Stimulated activated CD4-positive, alpha-beta T cell treated with anti-CD3 and anti-CD28 coated beads, TNF-alpha, amount 100 ng/mL, for 48 hours (primary cell): ENCODE results near the gene TNFSF13.

Source experiments
- DNase-seq, 3 donors: peaks; one replicate each; pipeline ENCODE4 v3.0.0-alpha.2; 2020; ENCODE audit warnings: low read depth in 3 of 3

TNFSF13 gene, protein sequence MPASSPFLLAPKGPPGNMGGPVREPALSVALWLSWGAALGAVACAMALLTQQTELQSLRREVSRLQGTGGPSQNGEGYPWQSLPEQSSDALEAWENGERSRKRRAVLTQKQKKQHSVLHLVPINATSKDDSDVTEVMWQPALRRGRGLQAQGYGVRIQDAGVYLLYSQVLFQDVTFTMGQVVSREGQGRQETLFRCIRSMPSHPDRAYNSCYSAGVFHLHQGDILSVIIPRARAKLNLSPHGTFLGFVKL

DNA sequence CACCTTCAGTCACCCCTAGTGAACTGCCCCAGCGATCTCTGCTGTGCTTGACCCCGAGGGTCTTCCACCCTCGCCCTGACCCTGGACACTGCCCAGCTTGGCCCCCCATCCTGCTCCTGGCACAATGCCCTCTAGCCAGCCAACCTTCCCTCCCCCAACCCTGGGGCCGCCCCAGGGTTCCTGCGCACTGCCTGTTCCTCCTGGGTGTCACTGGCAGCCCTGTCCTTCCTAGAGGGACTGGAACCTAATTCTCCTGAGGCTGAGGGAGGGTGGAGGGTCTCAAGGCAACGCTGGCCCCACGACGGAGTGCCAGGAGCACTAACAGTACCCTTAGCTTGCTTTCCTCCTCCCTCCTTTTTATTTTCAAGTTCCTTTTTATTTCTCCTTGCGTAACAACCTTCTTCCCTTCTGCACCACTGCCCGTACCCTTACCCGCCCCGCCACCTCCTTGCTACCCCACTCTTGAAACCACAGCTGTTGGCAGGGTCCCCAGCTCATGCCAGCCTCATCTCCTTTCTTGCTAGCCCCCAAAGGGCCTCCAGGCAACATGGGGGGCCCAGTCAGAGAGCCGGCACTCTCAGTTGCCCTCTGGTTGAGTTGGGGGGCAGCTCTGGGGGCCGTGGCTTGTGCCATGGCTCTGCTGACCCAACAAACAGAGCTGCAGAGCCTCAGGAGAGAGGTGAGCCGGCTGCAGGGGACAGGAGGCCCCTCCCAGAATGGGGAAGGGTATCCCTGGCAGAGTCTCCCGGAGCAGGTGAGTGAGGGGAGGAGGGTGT lies at the start of gene TNFSF13:
TSS of gene TNFSF13 (plus strand) at position 207 of the 776 bp plus-strand sequence. CDS start at position 497, 290 bp downstream.
- no peak for DNase-seq

DNA sequence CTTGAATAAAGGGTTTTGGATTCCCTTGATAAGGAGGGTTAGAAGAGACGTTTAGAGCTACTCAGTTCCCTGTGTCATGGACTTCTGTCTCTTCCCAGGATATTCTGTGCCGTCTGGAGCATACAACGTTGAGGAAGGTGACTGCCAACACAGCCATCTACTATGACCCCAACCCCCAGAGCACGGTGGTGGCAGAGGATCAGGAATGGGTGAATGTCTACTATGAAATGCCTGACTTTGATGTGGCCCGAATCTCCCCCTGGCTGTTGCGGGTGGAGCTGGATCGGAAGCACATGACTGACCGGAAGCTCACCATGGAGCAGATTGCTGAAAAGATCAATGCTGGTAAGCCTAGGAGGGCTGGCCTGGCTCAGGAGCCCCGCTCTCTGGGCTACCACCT lies 49.7 kb upstream of the TNFSF13 start:
- no peak for DNase-seq

DNA sequence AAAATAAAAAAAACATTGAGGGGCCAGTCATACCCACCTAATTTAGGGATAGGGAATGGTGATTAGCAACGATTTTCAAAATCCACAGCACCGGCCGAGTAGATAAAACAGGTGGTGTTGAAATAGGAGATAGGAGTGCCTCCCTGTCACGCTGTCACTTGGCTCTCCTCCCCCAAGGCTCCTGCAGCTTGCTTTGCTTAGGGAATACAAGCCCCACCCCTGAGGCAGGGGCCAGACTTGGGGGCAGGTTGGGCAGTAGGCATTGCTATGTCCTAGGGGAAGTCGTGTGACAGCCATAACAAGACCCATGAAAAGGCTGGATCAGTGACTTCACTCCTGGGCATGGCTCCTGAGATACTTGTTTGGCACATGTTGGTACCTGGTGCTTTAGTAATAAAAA lies 48.6 kb upstream of the TNFSF13 start:
- DNase-seq = no peak

DNA sequence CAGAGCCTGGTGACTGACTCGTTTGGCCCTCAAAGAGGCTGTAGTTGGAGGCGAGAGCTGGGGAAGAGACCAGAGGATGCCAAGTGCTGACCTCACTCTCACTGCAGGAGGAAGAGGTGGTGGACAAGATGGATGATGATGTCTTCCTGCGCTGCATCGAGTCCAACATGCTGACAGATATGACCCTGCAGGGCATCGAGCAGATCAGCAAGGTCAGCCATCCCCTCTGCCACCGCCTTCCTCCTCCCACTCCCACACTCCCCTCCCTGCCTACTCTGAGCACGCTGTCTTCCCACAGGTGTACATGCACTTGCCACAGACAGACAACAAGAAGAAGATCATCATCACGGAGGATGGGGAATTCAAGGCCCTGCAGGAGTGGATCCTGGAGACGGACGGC lies 47.4 kb upstream of the TNFSF13 start:
- no peak for DNase-seq

DNA sequence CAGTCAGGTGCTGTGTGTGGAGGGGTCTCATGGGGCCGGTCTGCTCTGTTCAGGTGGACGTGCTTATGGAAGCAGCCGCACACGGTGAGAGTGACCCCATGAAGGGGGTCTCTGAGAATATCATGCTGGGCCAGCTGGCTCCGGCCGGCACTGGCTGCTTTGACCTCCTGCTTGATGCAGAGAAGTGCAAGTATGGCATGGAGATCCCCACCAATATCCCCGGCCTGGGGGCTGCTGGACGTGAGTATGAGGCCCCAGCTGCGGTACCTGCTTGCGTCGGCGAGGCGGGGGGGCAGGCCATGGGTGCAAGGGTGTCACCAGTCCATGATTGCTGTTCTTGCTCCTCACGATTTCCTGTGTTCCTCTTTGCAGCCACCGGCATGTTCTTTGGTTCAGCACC lies 46.4 kb upstream of the TNFSF13 start:
- DNase-seq = no peak

DNA sequence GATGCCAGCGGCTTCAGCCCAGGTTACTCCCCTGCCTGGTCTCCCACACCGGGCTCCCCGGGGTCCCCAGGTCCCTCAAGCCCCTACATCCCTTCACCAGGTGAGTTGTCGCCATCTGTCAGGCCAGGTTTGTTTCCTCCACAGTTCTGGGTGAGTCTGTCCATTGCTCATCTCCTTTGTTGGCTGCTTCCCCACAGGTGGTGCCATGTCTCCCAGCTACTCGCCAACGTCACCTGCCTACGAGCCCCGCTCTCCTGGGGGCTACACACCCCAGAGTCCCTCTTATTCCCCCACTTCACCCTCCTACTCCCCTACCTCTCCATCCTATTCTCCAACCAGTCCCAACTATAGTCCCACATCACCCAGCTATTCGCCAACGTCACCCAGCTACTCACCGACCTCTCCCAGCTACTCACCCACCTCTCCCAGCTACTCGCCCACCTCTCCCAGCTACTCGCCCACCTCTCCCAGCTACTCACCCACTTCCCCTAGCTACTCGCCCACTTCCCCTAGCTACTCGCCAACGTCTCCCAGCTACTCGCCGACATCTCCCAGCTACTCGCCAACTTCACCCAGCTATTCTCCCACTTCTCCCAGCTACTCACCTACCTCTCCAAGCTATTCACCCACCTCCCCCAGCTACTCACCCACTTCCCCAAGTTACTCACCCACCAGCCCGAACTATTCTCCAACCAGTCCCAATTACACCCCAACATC lies 45.6 kb upstream of the TNFSF13 start:
- no peak for DNase-seq

DNA sequence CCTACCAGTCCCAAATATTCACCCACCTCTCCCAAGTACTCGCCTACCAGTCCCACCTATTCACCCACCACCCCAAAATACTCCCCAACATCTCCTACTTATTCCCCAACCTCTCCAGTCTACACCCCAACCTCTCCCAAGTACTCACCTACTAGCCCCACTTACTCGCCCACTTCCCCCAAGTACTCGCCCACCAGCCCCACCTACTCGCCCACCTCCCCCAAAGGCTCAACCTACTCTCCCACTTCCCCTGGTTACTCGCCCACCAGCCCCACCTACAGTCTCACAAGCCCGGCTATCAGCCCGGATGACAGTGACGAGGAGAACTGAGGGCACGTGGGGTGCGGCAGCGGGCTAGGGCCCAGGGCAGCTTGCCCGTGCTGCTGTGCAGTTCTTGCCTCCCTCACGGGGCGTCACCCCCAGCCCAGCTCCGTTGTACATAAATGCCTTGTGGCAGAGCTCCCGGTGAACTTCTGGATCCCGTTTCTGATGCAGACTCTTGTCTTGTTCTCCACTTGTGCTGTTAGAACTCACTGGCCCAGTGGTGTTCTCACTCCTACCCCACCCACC lies 44.6 kb upstream of the TNFSF13 start:
- no peak for DNase-seq

DNA sequence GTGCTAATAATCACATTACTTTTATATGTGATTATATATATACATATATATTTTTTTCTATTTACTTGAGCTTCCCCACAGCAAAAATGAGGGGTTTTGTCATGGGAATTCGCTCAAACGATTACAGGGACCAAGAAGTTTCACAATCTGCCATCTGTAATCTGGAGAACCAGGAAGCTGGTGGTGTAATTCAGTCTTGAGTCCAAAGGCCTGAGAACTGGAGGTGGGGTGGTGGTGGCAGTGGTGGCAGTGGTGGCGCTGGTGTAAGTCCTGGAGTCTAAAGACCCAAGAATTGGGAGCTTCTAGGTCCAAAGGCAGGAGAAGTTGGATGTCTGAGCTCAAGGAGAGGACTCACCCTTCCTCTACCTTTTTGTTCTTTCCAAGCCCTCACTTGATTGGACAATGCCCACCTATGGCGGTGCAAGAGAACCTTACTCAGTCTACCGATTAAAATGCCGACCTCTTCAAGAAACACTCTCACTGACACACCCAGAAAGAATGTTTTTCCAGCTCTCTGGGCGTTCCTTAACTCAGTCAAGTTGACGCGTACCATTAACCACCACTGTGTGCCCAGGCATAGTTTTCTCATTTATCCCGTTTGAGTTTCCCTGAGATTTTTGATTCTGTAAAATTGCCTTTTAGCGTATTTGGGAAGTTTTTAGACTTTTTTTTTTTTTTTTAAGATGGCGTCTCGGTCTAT lies 42.5 kb upstream of the TNFSF13 start:
- no peak for DNase-seq

DNA sequence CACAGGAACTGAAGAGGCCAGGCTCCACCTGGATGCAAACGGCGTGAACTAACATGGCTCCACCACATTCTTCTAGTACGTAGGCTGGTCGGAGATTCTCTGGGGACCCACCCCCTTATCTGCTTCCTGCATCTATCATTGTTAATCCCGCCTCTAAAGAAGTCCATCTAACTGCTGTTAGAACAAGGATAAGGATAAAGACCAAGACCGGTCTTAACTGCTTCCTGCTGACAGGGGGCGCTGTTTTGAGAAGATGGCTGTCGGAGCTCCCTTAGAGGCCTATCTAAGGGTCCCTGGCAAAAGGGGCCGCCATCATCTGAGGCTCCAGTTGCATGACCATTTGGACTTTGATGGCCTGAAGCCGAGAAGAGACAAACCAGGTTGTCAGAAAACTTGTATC lies 35.5 kb upstream of the TNFSF13 start:
- DNase-seq = peak; percentile 27 to 44 (median 39)

DNA sequence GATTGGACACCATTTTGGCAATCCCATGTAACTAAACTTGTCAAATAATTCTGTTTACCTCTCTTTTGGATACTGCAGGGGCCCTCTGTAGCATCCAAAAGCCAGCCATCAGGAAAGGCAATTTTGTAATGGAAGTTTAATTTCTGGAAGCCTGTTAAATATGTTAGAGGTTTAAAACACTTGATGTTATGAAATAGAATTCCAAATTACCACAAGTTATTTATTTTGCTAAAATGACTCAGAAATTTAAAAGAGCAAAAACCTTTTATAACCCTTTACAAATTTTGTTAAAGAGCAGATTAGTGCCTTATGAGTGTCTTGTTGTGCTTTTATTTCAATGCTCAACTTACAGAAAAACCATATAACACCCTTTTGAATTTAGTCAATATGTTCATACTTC lies 29.7 kb upstream of the TNFSF13 start:
- no peak for DNase-seq

DNA sequence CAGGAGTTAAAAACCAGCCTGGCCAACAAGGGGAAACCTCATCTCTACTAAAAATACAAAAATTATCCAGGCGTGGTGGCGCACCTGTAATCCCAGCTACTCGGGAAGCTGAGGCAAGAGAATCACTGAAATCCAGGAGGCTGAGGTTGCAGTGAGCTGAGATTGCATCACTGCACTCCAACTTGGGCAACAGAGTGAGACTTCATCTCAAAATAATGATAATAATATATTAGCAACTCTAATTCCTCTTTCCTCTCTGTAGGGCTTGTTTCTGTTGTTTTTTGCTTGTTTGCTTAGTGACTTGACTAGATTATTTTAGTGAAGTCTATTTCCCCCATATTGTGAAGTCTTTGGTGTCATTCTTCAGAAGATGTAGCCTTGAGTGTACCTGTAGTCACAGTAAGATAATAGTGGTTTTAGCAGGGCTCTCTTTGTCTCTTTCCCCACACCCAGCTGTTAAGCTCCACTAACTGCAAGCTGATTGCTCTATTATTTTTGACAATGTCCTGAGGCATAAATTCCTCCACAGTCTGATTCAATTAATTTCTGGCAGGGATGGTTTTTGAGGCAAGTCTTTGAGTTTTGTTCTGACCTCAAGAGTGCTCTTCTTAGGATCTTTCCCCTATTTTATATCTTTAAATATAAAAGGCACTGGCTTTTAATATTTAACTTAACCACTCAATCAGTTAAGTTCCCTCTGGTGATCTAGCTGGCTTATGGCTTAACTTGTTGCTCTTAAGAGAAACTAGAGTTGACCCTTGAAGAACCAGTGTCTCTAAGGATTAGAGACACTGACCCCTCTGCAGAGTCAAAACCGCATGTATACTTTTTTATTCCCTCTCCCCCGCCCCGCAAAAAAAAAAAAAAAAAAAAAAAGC lies 28.3 kb upstream of the TNFSF13 start:
- DNase-seq = no peak

DNA sequence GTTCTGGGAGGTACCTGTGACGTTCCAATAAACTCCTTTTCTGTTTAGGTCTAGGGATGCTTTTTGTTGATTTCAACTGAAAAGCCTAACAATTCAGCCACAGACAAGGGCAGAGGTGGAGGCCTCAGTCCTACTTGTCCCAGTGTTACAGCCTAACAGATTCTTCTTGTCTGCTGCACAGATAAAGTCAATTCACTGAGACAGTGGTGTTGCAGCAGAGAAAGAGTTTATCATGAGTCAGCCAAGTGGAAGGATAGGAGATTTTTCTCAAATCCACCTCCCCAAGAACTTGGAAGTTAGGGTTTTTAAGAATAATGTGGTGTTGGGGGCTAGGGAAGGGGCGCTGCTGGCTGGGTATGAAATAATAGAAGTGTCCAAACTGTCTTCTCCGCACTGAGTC lies 20.5 kb upstream of the TNFSF13 start:
- DNase-seq = no peak

DNA sequence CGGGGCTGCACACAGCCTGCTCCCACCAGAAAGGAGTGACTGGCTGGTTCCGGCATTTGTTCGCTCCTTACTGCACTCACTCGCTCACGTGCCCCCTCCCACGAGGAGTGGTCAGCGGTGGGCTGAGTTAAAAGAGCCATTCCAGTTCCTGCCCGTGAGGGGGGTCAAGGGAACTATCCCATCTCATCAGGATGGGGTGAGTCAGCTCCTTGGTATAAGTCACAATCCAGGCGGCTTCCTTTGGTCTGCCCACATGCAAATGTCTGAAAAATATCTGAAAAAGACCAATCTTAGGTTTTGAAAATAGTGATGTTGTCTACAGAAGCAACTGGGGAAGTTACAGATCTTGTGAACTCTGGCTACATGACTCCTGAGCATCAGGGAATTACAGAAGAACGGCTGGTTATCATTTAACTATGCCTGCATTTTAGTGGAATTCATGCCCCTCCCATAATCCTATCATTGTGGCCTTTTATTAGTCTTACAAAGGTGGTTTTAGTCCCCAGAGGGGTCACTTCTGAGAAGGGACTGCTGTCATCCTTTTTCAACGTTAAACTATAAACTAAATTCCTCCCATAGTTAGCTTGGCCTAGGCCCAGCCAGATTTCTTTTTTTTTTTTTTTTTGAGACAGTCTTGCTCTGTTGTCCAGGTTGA lies 19.5 kb upstream of the TNFSF13 start:
- no peak for DNase-seq

DNA sequence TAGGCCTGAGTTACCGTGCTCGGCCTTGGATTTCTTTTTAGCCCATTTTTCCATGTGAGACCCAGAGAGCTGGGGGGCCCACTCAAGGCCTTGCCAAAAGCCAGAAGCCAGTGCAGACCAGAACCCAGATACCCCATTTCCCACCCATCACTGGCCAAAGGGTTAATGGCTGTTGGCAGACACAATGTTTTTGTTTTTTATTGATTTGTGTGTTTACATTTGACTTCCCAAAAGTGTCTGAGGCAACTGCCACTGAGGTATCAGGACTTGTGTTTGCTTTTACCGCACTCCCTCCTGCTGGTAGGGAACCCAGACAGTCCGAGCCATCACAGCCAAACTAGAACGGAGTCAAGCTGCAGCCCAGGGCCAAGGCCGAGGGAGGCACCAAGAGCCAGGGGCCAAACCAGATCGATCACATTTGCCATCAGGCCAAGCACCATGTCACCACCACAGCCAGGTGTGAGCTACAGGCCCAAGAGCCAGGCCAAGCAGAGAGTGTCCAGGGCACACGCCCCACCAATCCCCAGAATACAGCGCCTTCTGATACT lies 17.4 kb upstream of the TNFSF13 start:
- no peak for DNase-seq

DNA sequence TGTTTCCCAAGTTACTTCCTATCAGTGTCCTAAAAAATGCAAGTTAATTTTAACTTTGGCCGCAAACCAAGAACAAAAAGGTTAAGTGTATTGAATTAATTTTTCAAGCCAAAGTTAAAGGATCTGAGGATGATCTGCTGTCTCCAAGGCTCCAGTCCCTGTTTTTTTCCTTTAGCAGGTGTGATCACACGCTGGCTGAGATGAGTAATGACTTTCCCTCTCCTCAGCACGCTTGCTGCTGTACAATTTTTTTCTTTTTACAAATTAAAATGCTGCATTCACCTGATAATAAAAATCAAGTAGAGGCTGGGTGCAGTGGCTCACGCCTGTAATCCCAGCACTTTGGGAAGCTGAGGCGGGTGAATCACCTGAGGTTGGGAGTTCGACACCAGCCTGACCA lies 13.6 kb upstream of the TNFSF13 start:
- no peak for DNase-seq

DNA sequence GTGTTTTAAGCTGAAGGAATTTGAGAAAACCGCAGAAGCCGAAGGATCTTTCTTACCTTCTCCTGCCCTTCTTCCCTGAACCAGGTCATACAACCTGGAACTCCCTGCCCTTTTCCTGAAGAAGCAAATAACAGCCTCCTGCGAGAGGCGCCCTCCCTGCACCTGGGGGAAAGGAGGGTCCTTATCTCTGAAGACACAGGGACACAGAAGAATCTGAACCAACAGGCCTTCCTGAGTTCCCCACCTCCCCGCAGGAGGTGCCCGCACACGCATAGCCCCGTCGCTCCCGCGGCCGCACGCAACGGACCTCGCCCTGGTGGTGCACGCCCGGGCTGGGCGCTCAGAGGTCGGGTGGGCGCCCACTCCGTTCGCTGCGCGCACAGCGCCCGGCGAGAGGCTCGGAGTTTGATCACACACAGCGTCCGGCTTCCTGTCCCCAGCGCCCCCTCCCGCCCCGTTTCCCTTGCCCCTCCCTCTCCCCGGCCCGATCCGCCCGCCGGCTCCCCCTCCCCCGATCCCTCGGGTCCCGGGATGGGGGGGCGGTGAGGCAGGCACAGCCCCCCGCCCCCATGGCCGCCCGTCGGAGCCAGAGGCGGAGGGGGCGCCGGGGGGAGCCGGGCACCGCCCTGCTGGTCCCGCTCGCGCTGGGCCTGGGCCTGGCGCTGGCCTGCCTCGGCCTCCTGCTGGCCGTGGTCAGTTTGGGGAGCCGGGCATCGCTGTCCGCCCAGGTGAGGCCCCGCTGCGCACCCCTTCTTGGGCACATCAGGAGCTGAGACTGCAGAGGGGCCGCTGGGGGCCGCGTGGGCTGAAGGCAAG lies 9.8 kb upstream of the TNFSF13 start, which contains the start of gene TNFSF12:
TSS of gene TNFSF12 (plus strand) at position 474 of the 816 bp plus-strand sequence. CDS start at position 570, 96 bp downstream.
- DNase-seq = peak in 2 of 3 donors; percentile 22 to 51

DNA sequence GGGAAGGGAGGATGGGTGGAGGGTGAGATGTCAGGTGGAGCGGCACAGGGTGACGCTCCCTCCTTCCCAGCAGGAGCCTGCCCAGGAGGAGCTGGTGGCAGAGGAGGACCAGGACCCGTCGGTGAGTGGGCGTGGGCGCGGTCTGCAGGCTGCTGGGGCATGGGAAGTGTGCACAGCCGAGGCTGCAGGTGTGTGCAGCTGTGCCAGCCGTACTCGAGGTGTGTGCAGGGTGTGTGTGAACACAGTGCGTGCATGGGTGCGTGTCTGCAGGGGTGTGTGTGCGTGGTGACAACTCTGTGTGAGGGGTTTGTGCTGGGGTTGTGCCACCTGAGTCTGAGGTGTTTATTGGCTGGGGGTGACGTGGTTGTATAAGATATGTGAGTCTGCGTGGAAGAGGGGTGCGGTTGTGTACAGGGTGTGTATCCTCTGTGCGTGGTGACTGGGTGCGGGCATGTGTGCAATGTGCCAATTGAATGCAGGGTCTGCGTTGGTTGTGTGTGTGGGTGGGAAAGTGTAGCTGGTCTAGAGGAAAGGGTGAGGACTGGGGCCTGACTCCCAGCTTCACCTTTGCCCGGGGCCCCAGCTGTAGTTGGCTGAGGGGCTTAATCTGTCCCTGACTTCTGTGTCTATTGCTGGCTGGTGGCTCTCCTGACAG lies 9.0 kb upstream of the TNFSF13 start:
- DNase-seq = no peak

DNA sequence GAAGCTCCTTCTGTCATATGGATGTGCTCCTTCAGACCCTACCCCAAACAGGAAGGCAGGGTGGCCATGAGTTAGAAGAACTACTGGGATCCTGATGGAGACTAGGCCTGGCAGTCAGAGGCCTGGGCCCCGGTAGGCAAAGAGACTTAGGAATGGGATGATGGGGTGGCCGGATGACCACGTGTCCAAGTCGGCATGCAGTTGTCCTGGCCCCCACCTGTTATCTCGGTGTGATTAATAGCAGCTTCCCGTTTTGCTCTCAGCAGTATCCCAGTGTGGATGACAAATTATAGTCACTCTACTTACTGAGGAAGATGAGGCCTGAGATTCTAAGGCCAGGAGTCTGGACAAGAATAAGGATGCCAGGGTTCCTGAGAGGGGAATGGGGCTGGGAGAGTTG lies 8.2 kb upstream of the TNFSF13 start:
- DNase-seq = no peak
